Hepatic stellate cell (primary cell): Measurements from ENCODE around the gene MAPKAPK5.
"Not testable (repeated sequence)": the region's sequence is repeated elsewhere in the genome, so short reads cannot be mapped to it uniquely, and the experiment has no call there.

Experiments used
- DNase-seq: peaks from one replicate; pipeline ENCODE4 v3.0.0; 2011; ENCODE audit warnings: low spot score

Gene MAPKAPK5

DNA sequence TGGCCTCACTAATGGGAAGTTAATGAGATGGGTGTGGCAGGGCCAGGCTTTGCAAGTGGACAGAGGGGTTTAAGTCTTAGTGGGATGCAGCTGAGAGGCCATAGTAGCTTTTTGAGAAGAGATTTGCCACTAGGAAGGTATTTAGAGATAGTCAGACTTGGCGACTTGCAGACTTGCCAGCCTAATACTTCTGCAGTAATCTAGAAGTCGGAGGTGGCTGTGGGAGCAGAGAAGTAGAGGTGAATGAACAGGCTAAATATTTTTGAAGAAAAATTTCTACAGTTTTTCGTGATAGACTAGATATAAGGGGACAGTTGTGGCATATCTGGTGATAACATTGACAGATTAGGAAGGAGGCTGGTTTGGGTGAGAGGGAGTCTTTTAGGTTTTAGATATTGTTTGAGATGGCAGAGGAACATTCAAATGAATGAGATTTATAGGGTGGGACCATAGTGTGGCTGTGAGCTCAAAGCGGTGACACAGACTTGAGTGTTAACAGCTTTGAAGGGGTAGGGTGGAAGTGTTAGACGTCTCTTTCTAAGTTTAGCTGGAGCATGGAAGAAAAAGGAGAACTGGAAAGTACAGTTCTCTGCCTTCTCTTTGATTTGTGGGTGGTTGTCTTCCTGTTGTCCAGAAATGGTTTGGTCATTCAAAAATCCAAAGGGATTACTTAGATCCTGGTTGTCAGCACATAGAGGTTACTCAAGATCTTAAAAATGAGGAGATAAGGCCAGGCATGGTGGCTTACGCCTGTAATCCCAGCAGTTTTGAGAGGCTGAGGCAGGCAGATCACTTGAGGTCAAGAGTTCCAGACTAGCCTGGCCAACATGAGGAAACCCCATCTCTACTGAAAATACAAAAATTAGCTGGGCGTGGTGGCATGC, 44.9 kb downstream of the MAPKAPK5 start:
- DNase-seq, result no peak

DNA sequence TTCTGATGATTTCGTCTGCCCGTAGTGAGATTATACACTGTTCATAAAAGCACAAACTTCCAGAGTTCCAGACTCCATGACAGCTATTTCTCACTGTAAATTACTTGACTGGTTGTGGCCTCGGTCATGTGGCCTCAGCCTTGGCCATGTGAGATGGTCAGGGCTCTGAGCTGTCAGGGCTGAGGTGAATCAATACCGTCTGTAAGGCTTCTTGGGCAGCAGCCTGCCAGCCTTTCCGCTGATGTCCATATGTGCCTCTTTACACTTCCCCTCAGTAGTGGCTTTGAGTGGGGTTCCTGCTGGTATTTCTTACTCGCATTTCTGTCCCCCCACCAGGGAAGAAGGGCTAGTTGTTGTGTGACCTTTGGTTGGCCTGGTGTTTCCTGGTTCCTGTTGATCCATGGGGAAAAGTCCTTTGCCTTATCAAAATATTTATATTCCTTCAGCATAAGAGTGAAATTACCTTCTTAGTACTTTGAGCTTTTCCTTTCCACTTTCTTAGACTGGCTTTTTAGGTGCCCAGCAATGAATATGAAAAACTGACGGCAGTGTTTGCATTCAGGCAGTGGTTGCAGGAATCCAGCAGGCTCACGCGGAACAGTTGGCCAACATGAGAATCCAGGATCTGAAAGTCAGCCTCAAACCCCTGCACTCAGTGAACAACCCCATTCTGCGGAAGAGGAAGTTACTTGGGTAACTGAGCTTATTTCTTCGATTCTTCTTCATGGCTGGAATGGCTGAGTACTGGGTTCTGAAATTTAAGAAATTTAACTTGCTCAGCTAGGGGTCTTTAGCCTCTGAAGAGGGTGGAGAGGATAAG, 46.1 kb downstream of the MAPKAPK5 start:
- no peak for DNase-seq

DNA sequence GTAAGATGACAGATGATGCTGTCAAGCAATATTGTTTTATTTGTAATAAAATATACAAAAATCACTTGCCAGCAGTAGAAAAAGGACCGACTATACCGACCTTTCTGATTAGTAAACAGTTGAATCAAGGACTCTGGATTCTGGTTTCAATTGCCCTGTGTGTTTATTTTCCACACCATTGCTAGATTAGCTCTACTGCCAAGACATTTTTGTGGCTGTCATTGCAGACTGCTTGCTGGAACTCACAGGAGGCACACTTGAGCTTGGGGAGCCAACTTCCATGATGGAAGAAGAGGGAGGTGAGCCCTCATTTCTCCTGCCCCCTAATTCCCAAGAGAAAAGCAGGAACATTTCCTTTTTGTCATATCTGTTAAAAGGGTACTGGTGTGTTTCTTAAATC, 51.3 kb downstream of the MAPKAPK5 start:
- no peak for DNase-seq

DNA sequence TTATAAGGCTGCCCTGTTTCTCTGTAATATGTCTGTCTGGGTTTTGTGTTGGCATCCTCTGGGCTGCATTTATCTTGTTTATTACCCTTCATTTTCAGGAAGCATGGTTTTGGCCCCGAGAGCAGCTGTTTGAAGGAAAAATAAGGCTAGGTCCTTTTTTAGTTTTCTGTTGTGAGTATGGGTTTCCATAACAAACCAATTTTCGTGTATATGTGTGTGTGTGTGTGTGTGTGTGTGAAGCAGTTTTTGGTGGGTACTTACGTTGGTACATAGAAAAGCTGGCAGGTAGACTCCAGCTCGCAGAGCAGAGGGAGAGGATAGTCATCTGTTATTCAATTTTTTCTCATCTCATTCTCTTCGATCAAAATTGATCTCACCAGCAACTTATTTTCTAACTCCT, 52.5 kb downstream of the MAPKAPK5 start:
- DNase-seq, result no peak

DNA sequence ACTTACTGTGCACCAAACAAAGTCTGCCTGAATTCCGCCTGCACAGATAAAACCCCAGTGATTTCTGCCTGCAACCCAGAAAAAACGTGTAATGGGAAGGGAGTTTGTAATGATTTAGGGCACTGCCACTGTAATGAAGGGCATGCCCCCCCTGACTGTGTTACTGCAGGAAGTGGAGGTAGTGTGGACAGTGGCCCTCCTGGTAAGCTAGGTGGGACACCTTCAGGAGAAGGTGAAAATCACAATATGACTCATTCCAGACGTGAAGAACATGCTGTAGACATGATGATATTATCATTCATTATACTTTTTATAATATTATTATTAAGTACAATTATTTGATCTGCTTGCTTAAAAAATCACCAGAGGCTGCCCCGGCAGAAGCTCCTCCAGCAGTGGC, 59.2 kb downstream of the MAPKAPK5 start:
- DNase-seq, result no peak

DNA sequence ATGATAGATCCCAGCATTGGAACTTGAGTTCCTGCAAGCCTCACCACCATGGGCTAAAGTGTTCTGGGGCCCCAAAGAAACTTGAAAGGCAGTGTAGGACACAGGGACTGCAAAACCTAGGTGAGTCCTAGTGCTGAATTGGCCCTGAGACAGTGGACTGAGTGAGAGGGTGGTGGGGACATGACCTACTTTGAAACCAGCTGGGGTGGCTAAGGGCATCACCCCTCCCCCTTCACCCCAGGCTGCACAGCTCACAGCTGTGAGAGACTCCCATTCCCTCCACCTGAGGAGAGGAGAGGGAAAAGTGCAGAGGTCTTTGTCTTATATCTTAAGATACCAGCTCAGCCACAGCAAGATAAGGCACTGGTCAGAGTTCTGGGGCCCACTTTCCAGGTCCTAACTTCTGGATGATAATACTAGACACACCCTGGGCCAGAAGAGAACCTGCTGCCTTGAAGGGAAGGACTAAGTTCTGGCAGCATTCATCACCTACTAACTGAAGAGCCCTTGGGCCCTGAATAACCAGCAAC, 62.5 kb downstream of the MAPKAPK5 start:
- DNase-seq, result no peak

DNA sequence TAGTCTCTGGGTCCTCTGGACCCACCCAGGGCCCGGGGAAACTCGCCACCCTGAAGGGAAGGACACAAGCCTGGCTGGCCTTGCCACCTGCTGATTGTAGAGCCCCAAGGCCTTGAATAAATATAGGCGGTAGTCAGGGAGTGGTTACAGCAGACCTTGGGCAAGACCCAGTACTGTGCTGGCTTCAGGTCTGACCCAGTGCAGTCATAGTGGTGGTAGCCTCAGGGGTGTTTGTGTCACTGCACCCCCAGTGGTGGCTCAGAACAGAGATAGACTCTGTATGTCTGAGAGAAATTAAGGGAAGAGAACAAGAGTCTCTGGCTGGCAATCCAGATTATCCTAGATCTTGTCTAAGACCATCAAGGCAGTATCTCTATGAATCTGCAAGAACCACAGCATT, 63.5 kb downstream of the MAPKAPK5 start:
- no peak for DNase-seq

DNA sequence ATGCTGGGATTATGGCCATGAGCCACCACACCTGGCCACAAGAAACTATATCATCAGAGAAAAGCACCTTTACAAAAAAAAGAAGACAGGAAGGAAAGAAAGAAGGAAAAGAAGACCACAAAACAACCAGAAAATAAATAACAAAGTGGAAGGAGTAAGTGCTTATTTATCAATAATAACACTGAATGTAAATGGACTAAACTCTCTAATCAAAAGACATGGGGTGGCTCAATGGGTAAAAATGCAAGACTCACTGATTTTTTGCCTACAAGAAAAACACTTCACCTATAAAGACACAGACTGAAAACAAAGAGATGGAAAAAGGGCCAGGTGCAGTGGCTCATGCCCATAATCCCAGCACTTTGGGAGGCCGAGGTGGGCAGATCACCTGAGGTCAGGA, 65.7 kb downstream of the MAPKAPK5 start:
- no peak for DNase-seq

DNA sequence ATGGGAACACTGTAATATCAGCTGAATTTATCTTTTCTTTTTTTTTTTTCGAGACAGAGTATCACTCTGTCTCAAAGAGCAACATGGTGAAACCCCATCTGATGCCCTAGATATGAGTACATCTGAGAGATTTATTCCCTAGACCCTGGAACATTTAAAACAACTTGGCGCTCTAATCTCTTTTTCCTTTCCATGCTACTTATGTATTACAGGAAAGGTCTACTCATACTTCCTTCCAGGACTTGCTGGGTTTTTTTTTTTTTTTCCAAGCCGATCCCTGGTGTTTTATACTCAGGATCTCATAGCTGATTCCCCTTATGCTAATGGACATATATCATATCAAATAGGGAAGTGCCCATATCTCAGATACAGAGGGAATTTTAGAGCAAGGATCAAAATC, 83.1 kb downstream of the MAPKAPK5 start:
- DNase-seq, result no peak

DNA sequence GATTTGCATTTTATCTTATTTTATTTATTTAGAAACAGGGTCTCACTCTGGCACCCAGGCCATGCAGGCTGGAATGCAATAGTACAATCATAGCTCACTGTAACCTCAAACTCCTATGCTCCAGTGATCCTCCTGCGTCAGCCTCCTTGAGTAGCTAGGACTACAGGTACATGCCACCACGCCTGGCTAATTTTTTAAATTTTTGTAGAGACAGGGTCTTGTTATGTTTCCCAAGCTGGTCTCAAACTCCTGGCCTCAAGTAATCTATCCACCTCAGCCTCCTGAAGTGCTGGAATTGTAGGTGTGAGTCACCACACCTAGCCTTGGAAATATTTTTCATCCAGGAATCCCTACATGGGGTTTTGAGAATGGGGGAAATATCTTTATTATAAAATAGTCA, 84.6 kb downstream of the MAPKAPK5 start:
- DNase-seq, result no peak

DNA sequence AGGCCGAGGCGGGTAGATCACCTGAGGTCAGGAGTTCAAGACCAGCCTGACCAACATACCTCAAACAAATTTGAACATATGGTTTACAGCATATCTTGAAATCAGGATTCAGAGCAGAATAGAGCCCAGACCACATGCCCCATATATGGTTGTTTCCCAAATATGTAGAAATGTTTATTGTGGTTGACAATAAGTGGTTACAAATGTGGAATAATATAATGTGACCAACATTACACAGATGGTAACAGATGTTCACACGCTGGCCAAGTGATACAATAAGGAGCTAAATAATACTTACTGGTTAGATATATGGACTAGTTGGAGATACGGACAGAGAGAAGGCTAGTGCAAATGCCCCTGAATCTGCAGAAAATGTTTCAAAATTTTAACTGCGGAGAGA, 85.3 kb downstream of the MAPKAPK5 start:
- no peak for DNase-seq

DNA sequence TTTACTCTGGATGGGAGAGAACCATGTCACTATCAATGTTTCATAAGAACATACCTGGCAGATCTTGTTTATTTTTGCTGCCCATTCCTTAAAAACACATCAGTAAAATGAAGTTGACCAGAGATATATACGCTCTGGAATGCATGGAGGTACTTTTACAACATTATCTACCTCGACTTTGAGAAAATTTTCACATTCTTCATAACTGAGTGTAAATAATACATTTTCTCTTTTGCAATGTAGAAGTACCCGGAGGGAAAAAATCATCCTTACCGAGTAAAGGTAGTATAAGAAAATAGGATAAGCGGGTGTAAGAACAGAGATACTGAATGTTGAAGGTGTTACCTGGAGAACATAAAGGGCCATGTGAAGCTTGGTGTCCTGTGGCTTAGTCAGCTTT, 90.2 kb downstream of the MAPKAPK5 start:
- DNase-seq, result no peak

DNA sequence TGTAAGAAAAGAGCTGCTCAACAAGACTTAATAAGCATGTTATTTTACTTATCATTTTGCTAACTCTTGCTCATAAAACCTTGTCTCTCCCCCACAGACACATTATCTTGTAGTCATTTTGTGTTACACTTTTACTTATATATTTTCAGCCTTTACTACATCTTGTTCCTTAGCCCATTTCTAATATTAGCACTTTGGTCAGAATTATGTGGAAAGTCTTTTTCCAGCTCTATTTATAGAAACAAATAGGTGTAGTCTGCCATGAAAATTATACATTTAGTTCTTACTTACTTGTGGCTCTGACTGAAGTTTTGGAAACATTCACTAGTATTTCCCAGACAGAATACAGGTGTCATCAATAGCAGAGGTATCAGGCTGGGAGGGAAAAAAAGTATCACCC, 94.8 kb downstream of the MAPKAPK5 start:
- DNase-seq, result no peak

DNA sequence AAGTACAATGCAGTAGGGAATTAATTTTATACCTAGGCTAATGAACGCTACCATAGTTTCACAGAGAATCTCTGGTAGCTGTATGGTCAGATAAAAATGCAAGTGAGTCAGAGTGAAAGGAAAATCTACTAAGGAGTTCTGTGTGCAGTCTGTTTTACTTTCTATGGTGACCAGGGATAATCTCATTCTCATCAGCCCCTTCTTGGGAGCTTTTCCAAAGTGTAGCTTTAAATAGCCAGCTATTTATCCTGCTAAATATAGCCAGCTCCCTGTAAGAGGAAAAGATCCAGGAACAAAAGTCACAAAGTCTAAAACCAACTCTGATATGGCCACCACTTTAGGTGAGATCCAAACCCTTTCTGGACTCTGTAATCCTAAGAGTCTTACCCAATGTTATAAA, 95.4 kb downstream of the MAPKAPK5 start:
- DNase-seq, result peak; percentile 37

DNA sequence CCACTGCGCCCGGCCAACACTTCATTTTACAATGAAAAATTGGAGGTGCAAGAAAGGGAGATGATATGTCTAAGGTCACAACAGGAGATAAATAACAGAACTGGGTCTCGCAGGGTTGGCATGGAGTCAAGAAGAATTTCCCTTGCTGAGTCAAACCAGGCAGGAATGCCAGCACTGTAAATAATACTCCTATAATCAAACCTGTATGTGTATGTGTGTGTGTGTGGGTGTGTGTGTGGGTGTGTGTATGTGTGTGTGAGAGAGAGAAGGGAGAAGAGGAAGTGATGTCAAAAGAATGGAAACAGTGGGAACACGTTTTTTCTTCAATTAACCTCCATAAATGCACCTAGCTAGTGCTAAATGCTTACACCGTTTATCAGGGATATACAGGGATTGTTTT, 100.5 kb downstream of the MAPKAPK5 start:
- no peak for DNase-seq

DNA sequence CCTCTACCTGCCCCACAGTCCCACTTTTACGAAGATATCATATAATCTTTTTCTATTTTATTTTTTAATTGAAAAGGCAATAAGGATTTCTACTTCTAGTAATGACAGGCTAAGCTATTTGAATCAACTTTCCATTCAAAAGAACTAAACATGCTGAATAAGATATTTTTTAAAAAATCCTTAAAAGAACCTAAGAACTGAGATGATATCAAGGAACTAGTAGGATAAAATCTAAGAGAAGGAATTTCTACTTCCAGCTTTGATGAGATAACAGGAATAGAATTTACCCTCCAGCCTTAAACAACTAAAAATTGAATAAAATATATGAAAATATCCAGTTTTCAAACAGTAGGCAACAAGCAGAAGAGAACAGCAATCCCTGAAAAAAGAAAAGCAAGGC, 101.9 kb downstream of the MAPKAPK5 start:
- DNase-seq, result no peak

DNA sequence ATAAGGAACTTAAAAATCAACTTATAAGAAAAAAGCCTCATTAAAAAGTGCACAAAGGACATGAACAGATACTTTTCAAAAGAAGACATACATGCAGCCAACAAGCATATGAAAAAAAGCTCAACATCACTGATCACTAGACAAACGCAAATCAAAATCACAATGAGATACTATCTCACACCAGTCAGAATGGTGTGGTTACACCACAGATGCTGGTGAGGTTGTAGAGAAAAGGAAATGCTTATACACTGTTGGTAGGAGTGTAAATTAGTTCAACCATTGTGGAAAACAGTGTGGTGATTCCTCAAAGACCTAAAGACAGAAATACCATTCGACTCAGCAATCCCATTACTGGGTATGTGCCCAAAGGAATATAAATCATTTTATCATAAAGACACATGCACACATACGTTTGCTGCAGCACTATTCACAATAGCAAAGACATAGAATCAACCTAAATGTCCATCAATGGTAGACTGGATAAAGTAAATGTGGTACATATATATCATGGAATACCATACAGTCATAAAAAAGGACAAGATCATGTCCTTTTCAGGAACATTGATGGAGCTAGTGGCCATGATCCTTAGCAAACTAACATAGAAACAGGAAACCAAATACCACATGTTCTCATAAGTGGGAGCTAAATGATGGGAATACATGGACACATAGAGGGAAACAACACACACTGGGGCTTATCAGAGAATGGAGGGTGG, 109.1 kb downstream of the MAPKAPK5 start:
- not testable (repeated sequence) for DNase-seq
